ENCODE measurements around the gene CACNA2D3. TPM values are rescaled to one million over a fixed set of nuclear protein-coding genes. Genes with fewer than 3 reads are reported as not detected.

Gene CACNA2D3
- total RNA-seq, 1 experiment from 2014 or later = not detected

- no TSS peak for BruUV-seq (replicated peaks)
- no peaks in the 10 kb centered on the region for H3K79me2 ChIP-seq (ENCODE audit: low read length)
- H3K27me3 ChIP-seq (ENCODE audit: low read length) = peaks cover 84% of the 10 kb centered on the region
- H3K9me2 ChIP-seq (replicated peaks; ENCODE audit: low read length) = no peaks in the 10 kb centered on the region
- ATAC-seq (no peak), DNase-seq (no peak)
- H4K20me1 ChIP-seq (ENCODE audit: low read length) = no peaks in the 10 kb centered on the region
- TF ChIP-seq EZH2phosphoT487 (IDR thresholded peaks at IDR 0.05; ENCODE audit: borderline replicate concordance, low read length) (no peak), EZH2 (IDR thresholded peaks at IDR 0.05; ENCODE audit: low read length, unreplicated experiment) (peak; percentile 72)
- H3K4me1 ChIP-seq (ENCODE audit: insufficient read depth, low read length) = no peaks in the 10 kb centered on the region
- 0 out of 2 replicates have a peak overlapping the region, but pooled peaks have one; percentile 26 for H2AFZ ChIP-seq (ENCODE audit: low read length)
- H3F3A ChIP-seq (ENCODE audit: low read length, unreplicated experiment) = no peaks in the 10 kb centered on the region
- H3K4me3 ChIP-seq (ENCODE audit: low read length) = no peak overlapping the region
- no peak overlapping the region for H3K27ac ChIP-seq (ENCODE audit: low read length)
- no peak overlapping the region; the same call in 1 of the 2 replicates for H3K4me2 ChIP-seq (ENCODE audit: low read length)
- no peak overlapping the region for H3K9ac ChIP-seq (ENCODE audit: low read length)
- no peaks in the 10 kb centered on the region for H3K36me3 ChIP-seq (ENCODE audit: low read depth, low read length)
- ChIA-PET POLR2A (ENCODE audit: unreplicated experiment) (no interaction called here), CTCF (no interaction called here)
- H3K9me3 ChIP-seq (ENCODE audit: low read length) = no peaks in the 10 kb centered on the region
- intact Hi-C loops (cut with micrococcal nuclease) = no loop called here
Observed at GRCh38 chr3:54123003-54123775, 837 bp downstream of the CACNA2D3 start.

- no peaks in the 10 kb centered on the region for H3K4me1 ChIP-seq (ENCODE audit: insufficient read depth, low read length)
- ATAC-seq (no peak), DNase-seq (no peak)
- 0 out of 2 replicates have a peak overlapping the region, but pooled peaks have one; percentile 26 for H2AFZ ChIP-seq (ENCODE audit: low read length)
- TF ChIP-seq EZH2 (IDR thresholded peaks at IDR 0.05; ENCODE audit: low read length, unreplicated experiment) (no peak), CTCF (conservative IDR thresholded peaks at IDR 0.05; ENCODE audit: low read depth, low read length) (no peak), EZH2phosphoT487 (IDR thresholded peaks at IDR 0.05; ENCODE audit: borderline replicate concordance, low read length) (no peak)
- H3K4me2 ChIP-seq (ENCODE audit: low read length) = no peak overlapping the region; the same call in 1 of the 2 replicates
- intact Hi-C loops (cut with micrococcal nuclease) = no loop called here
- H3K9ac ChIP-seq (ENCODE audit: low read length) = no peak overlapping the region
- H3K9me2 ChIP-seq (replicated peaks; ENCODE audit: low read length) = no peaks in the 10 kb centered on the region
- peaks cover 90% of the 10 kb centered on the region for H3K27me3 ChIP-seq (ENCODE audit: low read length)
- H3K4me3 ChIP-seq (ENCODE audit: low read length) = no peak overlapping the region
- H3K9me3 ChIP-seq (ENCODE audit: low read length) = no peaks in the 10 kb centered on the region
- H4K20me1 ChIP-seq (ENCODE audit: low read length) = no peaks in the 10 kb centered on the region
- POLR2A ChIA-PET (ENCODE audit: unreplicated experiment) = no interaction called here
- H3K27ac ChIP-seq (ENCODE audit: low read length) = no peak overlapping the region
- H3K79me2 ChIP-seq (ENCODE audit: low read length) = no peaks in the 10 kb centered on the region
- H3F3A ChIP-seq (ENCODE audit: low read length, unreplicated experiment) = no peaks in the 10 kb centered on the region
- CTCF ChIA-PET = no interaction called here
- no TSS peak for BruUV-seq (replicated peaks)
- no peaks in the 10 kb centered on the region for H3K36me3 ChIP-seq (ENCODE audit: low read depth, low read length)
Observed at GRCh38 chr3:54123776-54124196, 1.4 kb downstream of the CACNA2D3 start.

- no peak for DNase-seq
- Histone ChIP-seq H3K9me3 (ENCODE audit: low read length) (no peaks in the 10 kb centered on the region), H4K20me1 (ENCODE audit: low read length) (no peaks in the 10 kb centered on the region), H3K4me2 (ENCODE audit: low read length) (no peak overlapping the region), H2AFZ (ENCODE audit: low read length) (no peak overlapping the region), H3K79me2 (ENCODE audit: low read length) (no peaks in the 10 kb centered on the region), H3K27me3 (ENCODE audit: low read length) (peaks cover 91% of the 10 kb centered on the region), H3K4me3 (ENCODE audit: low read length) (no peak overlapping the region), H3K9ac (ENCODE audit: low read length) (no peak overlapping the region), H3K36me3 (ENCODE audit: low read depth, low read length) (no peaks in the 10 kb centered on the region), H3K9me2 (replicated peaks; ENCODE audit: low read length) (no peaks in the 10 kb centered on the region), H3F3A (ENCODE audit: low read length, unreplicated experiment) (no peaks in the 10 kb centered on the region), H3K4me1 (ENCODE audit: insufficient read depth, low read length) (no peaks in the 10 kb centered on the region), H3K27ac (ENCODE audit: low read length) (no peak overlapping the region)
- intact Hi-C loops (cut with micrococcal nuclease) = no loop called here
- ChIA-PET POLR2A (ENCODE audit: unreplicated experiment) (no interaction called here), CTCF (no interaction called here)
- BruUV-seq (replicated peaks) = no TSS peak
- no peak for TF ChIP-seq EZH2 (IDR thresholded peaks at IDR 0.05; ENCODE audit: low read length, unreplicated experiment)
- no peak for ATAC-seq
Observed at GRCh38 chr3:54125300-54125699, 2.9 kb downstream of the CACNA2D3 start.
